Heart left ventricle (tissue), 16 donors: ENCODE results near the gene BLM. TPM values are rescaled to one million over a fixed set of nuclear protein-coding genes. Genes with fewer than 3 reads are reported as not detected.
A peak's percentile ranks its signal among the peaks of the same experiment; 100 is the strongest.

ENCODE experiments used
- ATAC-seq, 4 donors: fragments of 200-7000 bp; cut with Tn5 transposase; one replicate each; pipeline ENCODE4 v1.9.1; 2020 to 2022; ENCODE audit warnings: moderate library complexity in 4 of 4, mild to moderate bottlenecking in 3 of 4, moderate number of reproducible peaks in 1 of 4
- DNase-seq, 5 donors: peaks; one replicate each; pipeline ENCODE4 v3.0.0-alpha.2; 2020
- H3K27ac ChIP-seq, 12 donors: fragments of 200-600 bp; sonication (generic) in 4 of 12; one replicate each; pipeline versions ENCODE4 v1.5.0 to v1.8.0; 2016 to 2022; ENCODE audit warnings: mild to moderate bottlenecking in 2 of 12
- H3K27me3 ChIP-seq, 9 donors: fragments of 200-600 bp; sonication (generic) in 2 of 9; one replicate each; pipeline versions ENCODE4 v1.5.1 to v1.8.0; 2016 to 2022; ENCODE audit warnings: mild to moderate bottlenecking in 3 of 9
- H3K36me3 ChIP-seq, 9 donors: fragments of 200-600 bp; sonication (generic) in 2 of 9; one replicate each; pipeline versions ENCODE4 v1.5.0 to v1.8.0; 2018 to 2022; ENCODE audit warnings: mild to moderate bottlenecking in 2 of 9
- H3K4me1 ChIP-seq, 12 donors: fragments of 200-600 bp; sonication (generic) in 4 of 12; one replicate each; pipeline versions ENCODE4 v1.5.0 to v1.8.0; 2016 to 2022; ENCODE audit warnings: mild to moderate bottlenecking in 3 of 12
- H3K4me3 ChIP-seq, 12 donors: fragments of 200-600 bp; sonication (generic) in 4 of 12; one replicate each; pipeline versions ENCODE4 v1.5.0 to v1.8.0; 2017 to 2022; ENCODE audit warnings: mild to moderate bottlenecking in 9 of 12, moderate library complexity in 4 of 12
- H3K9me3 ChIP-seq, 12 donors: fragments of 200-600 bp; sonication (generic) in 4 of 12; one replicate each; pipeline versions ENCODE4 v1.5.0 to v1.8.0; 2016 to 2022; ENCODE audit warnings: mild to moderate bottlenecking in 1 of 12
- POLR2A ChIP-seq, 2 donors: fragments of 450-650 bp; IDR thresholded peaks; one replicate each; pipeline ENCODE4 v1.6.1; 2017; ENCODE audit warnings: antibody characterized with exemption in 2 of 2, mild to moderate bottlenecking in 2 of 2, moderate library complexity in 2 of 2
- WGBS, 4 donors: extraction: QIAGEN DNeasy Blood & Tissue Kit in 2 of 4; methylation state at CpG; one replicate each; pipeline versions ENCODE4 v1.1.5 to v1.1.7; 2013 to 2018; 5-methylcytosine and 5-hydroxymethylcytosine counted together
- intact Hi-C, 10 donors: fragments of 100-400 bp; cut with DNase I; formaldehyde crosslinking; loops; one replicate each; pipeline versions ENCODE4 v1.11.1 to v1.14.2; 2022
- polyA plus RNA-seq, 2 donors: library from polyadenylated mRNA; stranded (reverse); fragments of 200-250 nt; gene quantifications; one replicate each; pipeline ENCODE4 v1.2.3, GENCODE V29; 2013
- total RNA-seq, 9 donors: library from RNA; depleted of rRNA in 2 of 9; stranded (reverse); fragments of >200 nt in 2 of 9; fragmentation: NEBNext Ultra II Directional in 3 of 9; extraction: Animal tissue kit (Norgen Biotek cat#: 25700) in 3 of 9; gene quantifications; one replicate each; pipeline versions ENCODE4 v1.1.0 to v1.2.4, GENCODE V29; 2016 to 2023
- TF ChIP-seq, protein P1 (sequence below), 12 donors: fragments of 200-600 bp; sonication (generic) in 4 of 12; IDR thresholded peaks; one replicate each; pipeline versions ENCODE4 v1.5.0 to v1.8.0; 2018 to 2022; ENCODE audit warnings: antibody characterized with exemption in 12 of 12, mild to moderate bottlenecking in 5 of 12
- donor health status: ischemic (EF 13 %, LVEDD 7.1; RV severe dilation, severe dysfunction).
- donor health status: healthy with polysubstance abuse.
- donor health status: DM: no; HTN: yes; CAD: no.
- donor health status: DM: no; HTN: no; CAD: no.
- donor health status: ischemic (EF 25% LVEDD 6.9; RV normal size, moderate dysfunction).
- donor health status: ischemic (EF 25% LVEDD 5.7; RV mildly dilated, moderate dysfunction).
- donor health status: healthy.
- donor health status: DM: yes; HTN: yes; CAD: no.
- donor health status: ischemic (EF 35%, LVEDD 5.7; RV mildly dilated, moderate dysfunction).
- donor health status: nonischemic (EF 11% LVEDD 7.7; RV severe dilation, severe dysfunction).
- donor health status: DM: yes; HTN: yes; CAD: no.
- donor health status: PGD.
- donor health status: ischemic (EF 29% LVEDD 5.4; RV normal size, mild dysfunction).
- donor health status: nonischemic (EF 23%, LVEDD 6.1; RV moderate dilation, normal function).

Gene BLM
- total and polyA plus RNA-seq, 11 donors, result 4.3 to 39.6 (median 12.2) TPM

DNA sequence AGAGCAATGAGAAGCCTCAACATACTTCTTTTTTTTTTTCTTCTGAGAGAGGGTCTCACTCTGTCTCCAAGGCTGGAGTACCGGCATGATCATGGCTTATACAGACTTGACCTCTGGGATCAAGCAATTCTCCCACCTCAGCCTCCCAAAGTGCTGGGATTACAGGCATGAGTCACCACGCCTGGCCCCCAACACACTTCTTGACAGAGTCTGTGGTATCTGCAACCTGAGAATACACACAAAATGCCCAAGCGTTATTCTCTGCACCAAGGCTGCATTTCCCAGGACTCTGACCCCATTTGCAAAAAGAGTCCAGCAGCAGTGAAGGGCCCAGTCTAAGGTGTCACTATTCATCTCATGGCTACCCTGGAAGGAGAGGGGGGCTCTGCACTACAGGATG, 42.7 kb upstream of the BLM start:
- Histone ChIP-seq H3K9me3 (no peaks in the 10 kb centered on the region), H3K4me3 (no peak overlapping the region), H3K27me3 (no peaks in the 10 kb centered on the region), H3K36me3 (no peaks in the 10 kb centered on the region), H3K27ac (no peak overlapping the region), H3K4me1 (no peaks in the 10 kb centered on the region)
- ATAC-seq (no peak), DNase-seq (no peak)
- 70 to 90% (median 86%) methylated on average over 3 of the region's 3 CpGs for WGBS, 4 donors
- TF ChIP-seq POLR2A (IDR thresholded peaks at IDR 0.05), result no peak
- TF ChIP-seq, protein P1, sequence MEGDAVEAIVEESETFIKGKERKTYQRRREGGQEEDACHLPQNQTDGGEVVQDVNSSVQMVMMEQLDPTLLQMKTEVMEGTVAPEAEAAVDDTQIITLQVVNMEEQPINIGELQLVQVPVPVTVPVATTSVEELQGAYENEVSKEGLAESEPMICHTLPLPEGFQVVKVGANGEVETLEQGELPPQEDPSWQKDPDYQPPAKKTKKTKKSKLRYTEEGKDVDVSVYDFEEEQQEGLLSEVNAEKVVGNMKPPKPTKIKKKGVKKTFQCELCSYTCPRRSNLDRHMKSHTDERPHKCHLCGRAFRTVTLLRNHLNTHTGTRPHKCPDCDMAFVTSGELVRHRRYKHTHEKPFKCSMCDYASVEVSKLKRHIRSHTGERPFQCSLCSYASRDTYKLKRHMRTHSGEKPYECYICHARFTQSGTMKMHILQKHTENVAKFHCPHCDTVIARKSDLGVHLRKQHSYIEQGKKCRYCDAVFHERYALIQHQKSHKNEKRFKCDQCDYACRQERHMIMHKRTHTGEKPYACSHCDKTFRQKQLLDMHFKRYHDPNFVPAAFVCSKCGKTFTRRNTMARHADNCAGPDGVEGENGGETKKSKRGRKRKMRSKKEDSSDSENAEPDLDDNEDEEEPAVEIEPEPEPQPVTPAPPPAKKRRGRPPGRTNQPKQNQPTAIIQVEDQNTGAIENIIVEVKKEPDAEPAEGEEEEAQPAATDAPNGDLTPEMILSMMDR (IDR thresholded peaks at IDR 0.05), result no peak
- intact Hi-C loops, result no loop called here

DNA sequence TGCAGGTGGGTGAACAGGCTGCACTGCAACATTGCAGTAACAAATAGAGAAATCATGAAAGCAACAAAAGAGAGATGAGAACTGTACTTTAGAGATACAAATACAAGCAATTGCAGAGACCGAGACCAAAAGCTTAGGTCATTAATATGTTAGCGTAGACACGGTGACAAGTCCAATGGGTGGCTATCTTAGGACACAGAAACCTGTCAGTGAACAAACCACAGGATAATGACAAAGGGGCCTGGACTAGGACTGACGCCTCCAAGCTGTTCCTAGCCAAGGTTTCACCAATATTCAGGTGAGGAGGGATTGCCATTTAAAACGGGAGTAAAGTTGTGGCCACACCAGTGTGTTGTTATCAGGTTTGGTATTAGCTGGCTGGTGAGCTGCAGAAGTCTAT, 41.7 kb upstream of the BLM start:
- Histone ChIP-seq H3K4me1 (peaks cover 0 to 5% (median 0%) of the 10 kb centered on the region in 12 donors), H3K4me3 (no peak overlapping the region), H3K27me3 (no peaks in the 10 kb centered on the region), H3K36me3 (no peaks in the 10 kb centered on the region), H3K9me3 (no peaks in the 10 kb centered on the region), H3K27ac (no peak overlapping the region)
- WGBS, 4 donors, result 82 to 90% (median 86%) methylated on average over 5 of the region's 5 CpGs
- intact Hi-C loops, result no loop called here
- ATAC-seq, result no peak
- DNase-seq, result no peak
- TF ChIP-seq, protein P1 (IDR thresholded peaks at IDR 0.05), result no peak
- TF ChIP-seq POLR2A (IDR thresholded peaks at IDR 0.05), result no peak

DNA sequence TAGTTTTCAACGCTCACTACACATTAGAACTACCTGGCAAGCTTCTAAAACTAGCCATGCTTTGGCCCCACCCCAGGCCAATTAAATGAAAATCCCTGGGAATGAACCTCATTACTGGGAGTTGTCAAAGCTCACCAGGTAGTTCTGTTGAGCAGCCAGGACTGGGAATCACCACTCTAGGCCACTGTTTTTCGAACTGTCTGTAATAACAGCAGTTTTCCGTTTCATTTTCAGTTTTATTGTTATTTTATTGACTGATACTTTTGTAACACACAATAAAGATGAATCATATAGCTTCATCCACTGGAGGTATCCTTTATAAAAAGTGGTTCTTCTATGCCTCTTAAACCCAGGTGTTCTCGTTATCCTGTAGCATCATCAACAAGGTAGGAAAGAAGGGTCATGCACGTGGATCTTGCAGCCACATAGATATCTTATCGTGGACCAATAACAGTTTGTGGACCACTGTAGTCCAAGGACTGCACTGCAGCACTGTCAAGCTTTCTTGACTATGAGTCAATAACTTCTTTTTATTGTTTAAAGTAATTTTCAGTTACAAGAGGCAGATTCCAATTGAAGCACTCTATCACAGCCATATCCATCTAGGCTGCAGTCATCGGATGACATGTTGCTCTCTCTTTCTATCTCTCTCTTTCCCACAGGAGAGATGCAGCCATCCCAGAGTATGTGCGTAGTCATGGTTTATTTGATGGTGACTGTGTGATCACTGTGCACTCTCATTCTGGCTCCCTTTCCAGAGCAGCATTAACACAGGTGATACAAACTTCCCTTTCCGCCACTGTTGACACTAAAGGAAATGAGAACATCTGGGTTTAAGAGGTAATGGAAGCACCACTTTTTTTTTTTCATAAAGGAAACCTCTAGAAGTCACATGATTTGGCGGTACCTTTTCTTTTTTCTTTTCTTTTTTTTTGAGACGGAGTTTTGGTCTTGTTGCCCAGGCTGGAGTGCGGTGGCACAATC, 39.0 kb upstream of the BLM start:
- Histone ChIP-seq H3K36me3 (no peaks in the 10 kb centered on the region), H3K27ac (no peak overlapping the region), H3K4me1 (peaks cover 0 to 19% (median 0%) of the 10 kb centered on the region in 12 donors), H3K27me3 (no peaks in the 10 kb centered on the region), H3K9me3 (no peaks in the 10 kb centered on the region), H3K4me3 (no peak overlapping the region)
- intact Hi-C loops, result no loop called here
- 86 to 91% (median 88%) methylated on average over 11 to 12 of the region's 12 CpGs for WGBS, 4 donors
- ATAC-seq, result no peak
- no peak for DNase-seq
- TF ChIP-seq POLR2A (IDR thresholded peaks at IDR 0.05), result no peak
- TF ChIP-seq, protein P1 (IDR thresholded peaks at IDR 0.05), result no peak

DNA sequence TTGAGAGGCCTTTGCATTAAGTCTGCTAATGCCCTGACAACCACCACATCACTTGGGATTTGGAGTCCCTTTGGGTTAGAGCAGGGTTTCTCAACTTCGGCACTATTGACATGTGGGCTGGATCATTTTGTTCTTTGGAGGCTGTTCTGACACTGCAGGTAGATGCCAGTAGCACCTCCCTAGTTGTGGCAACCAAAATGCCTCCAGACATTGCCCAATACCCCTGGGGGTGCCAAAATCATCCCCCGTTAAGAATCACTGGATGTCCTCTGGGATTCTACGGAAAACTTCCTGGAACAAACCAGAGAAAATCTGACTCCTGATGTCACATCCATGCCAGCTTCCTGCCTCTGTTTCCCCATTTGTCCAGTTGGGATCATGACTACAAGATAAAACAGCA, 37.2 kb upstream of the BLM start:
- no peaks in the 10 kb centered on the region for H3K36me3 ChIP-seq
- peaks cover 0 to 19% (median 0%) of the 10 kb centered on the region in 12 donors for H3K4me1 ChIP-seq
- WGBS, 4 donors, result 79 to 92% (median 86%) methylated on average over 3 of the region's 3 CpGs
- H3K27me3 ChIP-seq, result no peaks in the 10 kb centered on the region
- TF ChIP-seq, protein P1 (IDR thresholded peaks at IDR 0.05), result no peak
- TF ChIP-seq POLR2A (IDR thresholded peaks at IDR 0.05), result no peak
- no peaks in the 10 kb centered on the region for H3K9me3 ChIP-seq
- intact Hi-C loops, result no loop called here
- peak overlapping the region in 3 of 12 donors; percentile 54 to 76 (median 59) for H3K27ac ChIP-seq
- ATAC-seq, result peak in 1 of 4 donors; percentile 54
- H3K4me3 ChIP-seq, result no peak overlapping the region
- DNase-seq, result no peak
